Activated T-helper 1 cell treated with anti-CD3 and anti-CD28 coated beads, Interleukin-2, amount 50 U/mL, for 16 hours (primary cell): Measurements from ENCODE around the gene ATG4C.

ENCODE experiments used
- DNase-seq, 2 donors: peaks; one replicate each; pipeline ENCODE4 v3.0.0-alpha.2; 2020; ENCODE audit warnings: low read depth in 1 of 2, low spot score in 1 of 2

ATG4C gene

GRCh38 chr1:62840555-62840954, 56.6 kb downstream of the ATG4C start:
- DNase-seq = no peak

GRCh38 chr1:62841587-62842169, 57.7 kb downstream of the ATG4C start:
- no peak for DNase-seq

- DNase-seq = no peak
Measured at GRCh38 chr1:62844030-62844429, 60.1 kb downstream of the ATG4C start.

- no peak for DNase-seq
Measured at GRCh38 chr1:62849031-62849430, 65.1 kb downstream of the ATG4C start.

GRCh38 chr1:62852253-62852652, 68.3 kb downstream of the ATG4C start:
- no peak for DNase-seq

DNA sequence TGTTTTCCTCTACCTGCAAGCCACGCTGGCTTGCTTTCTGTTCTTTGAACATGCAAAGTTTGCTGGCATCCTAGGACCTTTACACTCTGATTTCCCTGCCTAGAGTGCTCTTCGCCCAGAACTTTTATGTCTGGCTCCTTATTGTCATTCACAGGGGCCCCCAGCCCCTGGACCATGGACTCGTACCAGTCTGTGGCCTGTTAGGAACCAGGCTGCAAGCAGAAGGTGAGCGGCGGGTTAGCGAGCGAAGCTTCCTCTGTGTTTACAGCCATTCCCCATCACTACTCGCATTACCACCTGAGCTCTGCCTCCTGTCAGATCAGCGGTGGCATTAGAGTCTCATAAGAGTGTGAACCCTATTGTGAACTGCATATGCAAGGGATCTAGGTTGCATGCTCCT, 73.0 kb downstream of the ATG4C start:
- DNase-seq = no peak

DNA sequence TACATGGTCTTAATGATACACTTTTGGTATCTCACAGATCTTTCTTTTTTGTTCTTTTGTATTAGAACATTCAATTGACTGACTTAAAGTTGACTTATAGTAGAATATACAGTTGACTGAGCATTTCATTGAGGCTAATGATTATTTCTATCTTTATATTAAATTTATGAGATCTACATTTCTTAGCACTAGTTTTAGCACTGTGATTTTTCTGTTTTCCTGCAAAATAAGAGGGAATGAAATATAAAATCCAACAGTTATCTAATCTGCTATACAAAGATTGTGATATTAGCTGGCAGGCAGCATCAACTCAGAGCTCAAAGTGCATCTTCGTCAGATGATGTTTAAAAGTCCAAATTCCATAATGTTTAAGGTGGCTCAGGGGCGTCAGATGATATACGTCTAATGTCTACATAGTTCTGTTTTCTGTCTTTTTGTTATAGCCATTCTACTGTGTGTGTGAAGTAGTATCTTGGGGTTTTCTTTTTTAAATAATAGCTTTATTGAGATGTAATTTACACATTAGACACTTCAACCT, 85.4 kb downstream of the ATG4C start:
- DNase-seq = no peak

DNA sequence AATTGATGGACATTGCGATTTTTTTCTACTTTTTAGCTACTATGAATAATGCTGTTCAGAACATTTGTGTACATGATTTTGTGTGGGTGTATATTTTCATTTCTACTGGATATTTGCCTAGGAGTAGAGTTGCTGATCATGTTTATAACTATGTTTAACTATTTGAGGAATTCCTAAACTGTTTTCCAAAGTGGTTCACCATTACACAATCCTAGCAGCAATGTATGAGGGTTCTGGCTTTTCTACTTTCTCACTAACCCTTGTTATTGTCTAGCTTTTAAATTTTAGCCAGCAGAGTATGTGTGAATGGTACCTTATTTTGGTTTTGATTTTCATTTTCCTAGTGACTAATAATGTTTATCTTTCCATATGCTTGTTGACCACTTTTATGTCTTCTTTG, 86.2 kb downstream of the ATG4C start:
- no peak for DNase-seq

DNA sequence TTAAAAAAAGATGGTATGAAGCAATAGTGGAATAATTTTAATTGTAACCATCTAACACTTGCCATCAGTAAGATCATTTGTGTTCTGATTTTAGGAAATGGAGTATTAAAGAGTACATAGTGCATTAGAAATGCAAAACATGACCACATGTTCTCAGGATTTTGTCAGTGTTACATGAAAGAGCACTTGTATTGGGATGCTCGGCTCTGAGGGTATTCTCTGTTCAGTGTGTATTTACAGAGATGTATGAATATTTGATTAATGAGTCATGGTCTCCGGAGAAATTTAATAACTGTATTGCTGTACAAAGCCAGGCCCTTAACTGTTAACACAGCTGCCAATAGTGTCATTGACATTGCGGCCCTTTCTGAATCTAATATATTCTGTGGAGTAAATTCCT, 91.7 kb downstream of the ATG4C start:
- DNase-seq = no peak

DNA sequence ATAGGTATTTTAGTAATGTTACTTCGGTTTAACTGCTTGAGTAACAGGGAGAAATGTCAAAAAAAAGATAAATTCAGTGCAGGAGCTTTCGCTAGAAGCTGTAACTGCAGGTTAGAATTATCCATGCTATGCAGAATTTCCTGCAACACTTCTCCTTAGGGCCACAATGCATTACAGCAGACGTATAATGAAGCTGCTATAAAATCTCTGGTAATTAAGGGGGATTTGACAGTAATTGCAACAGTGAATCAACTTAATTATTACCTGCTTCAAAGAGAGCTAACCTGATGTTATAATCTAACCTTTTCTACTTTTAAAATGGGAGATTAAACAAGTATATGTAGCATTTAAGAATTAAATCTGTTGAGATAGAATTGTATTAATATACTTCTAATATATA, 92.6 kb downstream of the ATG4C start:
- no peak for DNase-seq

- no peak for DNase-seq
Measured at GRCh38 chr1:62877579-62877978, 93.6 kb downstream of the ATG4C start.

- no peak for DNase-seq
Measured at GRCh38 chr1:62879962-62880361, 96.0 kb downstream of the ATG4C start.

GRCh38 chr1:62882201-62883104, 98.5 kb downstream of the ATG4C start:
- no peak for DNase-seq

DNA sequence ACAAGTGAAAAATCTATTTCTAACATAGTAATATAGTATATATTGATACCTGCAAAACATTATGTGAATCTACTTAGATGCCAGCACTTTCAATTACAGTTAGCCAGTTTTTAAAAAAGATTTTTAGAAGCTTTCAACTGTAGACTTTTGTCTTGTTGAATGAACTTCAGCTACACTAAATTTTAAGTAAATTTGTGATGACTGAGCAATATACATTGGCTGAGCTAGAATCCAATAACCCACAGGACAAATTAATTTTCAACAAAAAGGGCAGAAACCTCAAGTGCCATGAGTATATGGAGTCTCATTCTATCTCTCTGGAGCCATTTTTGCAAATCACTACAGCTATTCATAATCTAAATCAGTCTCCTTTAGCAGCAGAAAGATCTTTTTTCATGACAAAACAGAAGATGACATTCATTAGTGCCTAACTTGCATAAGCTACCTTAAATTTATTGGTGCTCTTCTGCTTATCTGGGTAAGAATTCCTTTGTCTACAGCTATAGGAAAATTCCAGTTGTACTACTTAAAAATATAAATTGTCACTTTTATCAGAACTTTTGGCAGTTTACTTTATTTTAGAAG, 100.3 kb downstream of the ATG4C start:
- DNase-seq = no peak

GRCh38 chr1:62887799-62888507, 104.0 kb downstream of the ATG4C start:
- no peak for DNase-seq

GRCh38 chr1:62891956-62892562, 108.1 kb downstream of the ATG4C start:
- DNase-seq = no peak

- no peak for DNase-seq
Measured at GRCh38 chr1:62897788-62898187, 113.9 kb downstream of the ATG4C start.

- no peak for DNase-seq
Measured at GRCh38 chr1:62900566-62900965, 116.6 kb downstream of the ATG4C start.

- DNase-seq = no peak
Measured at GRCh38 chr1:62901650-62902049, 117.7 kb downstream of the ATG4C start.

GRCh38 chr1:62903522-62903921, 119.6 kb downstream of the ATG4C start:
- no peak for DNase-seq
